ENCODE data around the gene KCNE5.

DNA sequence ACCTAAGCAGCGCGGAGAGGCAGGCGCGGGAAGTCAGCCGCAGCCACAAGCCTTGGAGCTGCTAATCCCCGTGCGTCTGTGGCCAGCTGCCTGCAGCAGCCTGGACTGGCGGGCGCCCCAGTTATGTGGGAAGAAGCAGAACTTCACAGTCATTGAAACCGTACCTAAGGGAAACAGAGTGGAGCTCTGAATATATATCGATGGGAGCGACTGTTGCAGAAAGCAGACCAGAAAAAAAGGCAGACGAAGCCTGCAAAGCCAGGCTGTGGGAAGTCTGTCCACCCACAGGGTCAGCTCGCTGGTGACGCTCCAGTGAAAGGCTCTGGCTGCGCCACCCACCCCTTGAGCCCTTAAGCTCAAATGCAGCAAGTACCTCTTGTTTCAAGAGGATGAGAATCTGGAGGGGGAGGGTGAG lies 24.7 kb downstream of the KCNE5 start:
- TF ChIP-seq, protein P1, sequence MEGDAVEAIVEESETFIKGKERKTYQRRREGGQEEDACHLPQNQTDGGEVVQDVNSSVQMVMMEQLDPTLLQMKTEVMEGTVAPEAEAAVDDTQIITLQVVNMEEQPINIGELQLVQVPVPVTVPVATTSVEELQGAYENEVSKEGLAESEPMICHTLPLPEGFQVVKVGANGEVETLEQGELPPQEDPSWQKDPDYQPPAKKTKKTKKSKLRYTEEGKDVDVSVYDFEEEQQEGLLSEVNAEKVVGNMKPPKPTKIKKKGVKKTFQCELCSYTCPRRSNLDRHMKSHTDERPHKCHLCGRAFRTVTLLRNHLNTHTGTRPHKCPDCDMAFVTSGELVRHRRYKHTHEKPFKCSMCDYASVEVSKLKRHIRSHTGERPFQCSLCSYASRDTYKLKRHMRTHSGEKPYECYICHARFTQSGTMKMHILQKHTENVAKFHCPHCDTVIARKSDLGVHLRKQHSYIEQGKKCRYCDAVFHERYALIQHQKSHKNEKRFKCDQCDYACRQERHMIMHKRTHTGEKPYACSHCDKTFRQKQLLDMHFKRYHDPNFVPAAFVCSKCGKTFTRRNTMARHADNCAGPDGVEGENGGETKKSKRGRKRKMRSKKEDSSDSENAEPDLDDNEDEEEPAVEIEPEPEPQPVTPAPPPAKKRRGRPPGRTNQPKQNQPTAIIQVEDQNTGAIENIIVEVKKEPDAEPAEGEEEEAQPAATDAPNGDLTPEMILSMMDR (IDR thresholded peaks at IDR 0.05): no peak
- TF ChIP-seq NR3C1 (CRISPR knock-in tag; conservative IDR thresholded peaks at IDR 0.05; ENCODE audit: low read depth): no peak
- TF ChIP-seq ZNF121 (CRISPR knock-in tag; IDR thresholded peaks at IDR 0.05): no peak
- TF ChIP-seq ETV6 (CRISPR knock-in tag; IDR thresholded peaks at IDR 0.05): no peak
- TF ChIP-seq, protein P2, sequence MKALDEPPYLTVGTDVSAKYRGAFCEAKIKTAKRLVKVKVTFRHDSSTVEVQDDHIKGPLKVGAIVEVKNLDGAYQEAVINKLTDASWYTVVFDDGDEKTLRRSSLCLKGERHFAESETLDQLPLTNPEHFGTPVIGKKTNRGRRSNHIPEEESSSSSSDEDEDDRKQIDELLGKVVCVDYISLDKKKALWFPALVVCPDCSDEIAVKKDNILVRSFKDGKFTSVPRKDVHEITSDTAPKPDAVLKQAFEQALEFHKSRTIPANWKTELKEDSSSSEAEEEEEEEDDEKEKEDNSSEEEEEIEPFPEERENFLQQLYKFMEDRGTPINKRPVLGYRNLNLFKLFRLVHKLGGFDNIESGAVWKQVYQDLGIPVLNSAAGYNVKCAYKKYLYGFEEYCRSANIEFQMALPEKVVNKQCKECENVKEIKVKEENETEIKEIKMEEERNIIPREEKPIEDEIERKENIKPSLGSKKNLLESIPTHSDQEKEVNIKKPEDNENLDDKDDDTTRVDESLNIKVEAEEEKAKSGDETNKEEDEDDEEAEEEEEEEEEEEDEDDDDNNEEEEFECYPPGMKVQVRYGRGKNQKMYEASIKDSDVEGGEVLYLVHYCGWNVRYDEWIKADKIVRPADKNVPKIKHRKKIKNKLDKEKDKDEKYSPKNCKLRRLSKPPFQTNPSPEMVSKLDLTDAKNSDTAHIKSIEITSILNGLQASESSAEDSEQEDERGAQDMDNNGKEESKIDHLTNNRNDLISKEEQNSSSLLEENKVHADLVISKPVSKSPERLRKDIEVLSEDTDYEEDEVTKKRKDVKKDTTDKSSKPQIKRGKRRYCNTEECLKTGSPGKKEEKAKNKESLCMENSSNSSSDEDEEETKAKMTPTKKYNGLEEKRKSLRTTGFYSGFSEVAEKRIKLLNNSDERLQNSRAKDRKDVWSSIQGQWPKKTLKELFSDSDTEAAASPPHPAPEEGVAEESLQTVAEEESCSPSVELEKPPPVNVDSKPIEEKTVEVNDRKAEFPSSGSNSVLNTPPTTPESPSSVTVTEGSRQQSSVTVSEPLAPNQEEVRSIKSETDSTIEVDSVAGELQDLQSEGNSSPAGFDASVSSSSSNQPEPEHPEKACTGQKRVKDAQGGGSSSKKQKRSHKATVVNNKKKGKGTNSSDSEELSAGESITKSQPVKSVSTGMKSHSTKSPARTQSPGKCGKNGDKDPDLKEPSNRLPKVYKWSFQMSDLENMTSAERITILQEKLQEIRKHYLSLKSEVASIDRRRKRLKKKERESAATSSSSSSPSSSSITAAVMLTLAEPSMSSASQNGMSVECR (CRISPR knock-in tag; IDR thresholded peaks at IDR 0.05; ENCODE audit: borderline replicate concordance): no peak
- TF ChIP-seq, protein P3, sequence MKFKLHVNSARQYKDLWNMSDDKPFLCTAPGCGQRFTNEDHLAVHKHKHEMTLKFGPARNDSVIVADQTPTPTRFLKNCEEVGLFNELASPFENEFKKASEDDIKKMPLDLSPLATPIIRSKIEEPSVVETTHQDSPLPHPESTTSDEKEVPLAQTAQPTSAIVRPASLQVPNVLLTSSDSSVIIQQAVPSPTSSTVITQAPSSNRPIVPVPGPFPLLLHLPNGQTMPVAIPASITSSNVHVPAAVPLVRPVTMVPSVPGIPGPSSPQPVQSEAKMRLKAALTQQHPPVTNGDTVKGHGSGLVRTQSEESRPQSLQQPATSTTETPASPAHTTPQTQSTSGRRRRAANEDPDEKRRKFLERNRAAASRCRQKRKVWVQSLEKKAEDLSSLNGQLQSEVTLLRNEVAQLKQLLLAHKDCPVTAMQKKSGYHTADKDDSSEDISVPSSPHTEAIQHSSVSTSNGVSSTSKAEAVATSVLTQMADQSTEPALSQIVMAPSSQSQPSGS (CRISPR knock-in tag; IDR thresholded peaks at IDR 0.05; ENCODE audit: borderline replicate concordance, low read depth): no peak
- TF ChIP-seq MYBL2 (CRISPR knock-in tag; IDR thresholded peaks at IDR 0.05): no peak
- TF ChIP-seq, protein P4, sequence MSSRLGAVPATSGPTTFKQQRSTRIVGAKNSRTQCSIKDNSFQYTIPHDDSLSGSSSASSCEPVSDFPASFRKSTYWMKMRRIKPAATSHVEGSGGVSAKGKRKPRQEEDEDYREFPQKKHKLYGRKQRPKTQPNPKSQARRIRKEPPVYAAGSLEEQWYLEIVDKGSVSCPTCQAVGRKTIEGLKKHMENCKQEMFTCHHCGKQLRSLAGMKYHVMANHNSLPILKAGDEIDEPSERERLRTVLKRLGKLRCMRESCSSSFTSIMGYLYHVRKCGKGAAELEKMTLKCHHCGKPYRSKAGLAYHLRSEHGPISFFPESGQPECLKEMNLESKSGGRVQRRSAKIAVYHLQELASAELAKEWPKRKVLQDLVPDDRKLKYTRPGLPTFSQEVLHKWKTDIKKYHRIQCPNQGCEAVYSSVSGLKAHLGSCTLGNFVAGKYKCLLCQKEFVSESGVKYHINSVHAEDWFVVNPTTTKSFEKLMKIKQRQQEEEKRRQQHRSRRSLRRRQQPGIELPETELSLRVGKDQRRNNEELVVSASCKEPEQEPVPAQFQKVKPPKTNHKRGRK (CRISPR knock-in tag; IDR thresholded peaks at IDR 0.05; ENCODE audit: borderline replicate concordance): no peak
- TF ChIP-seq, protein P5, sequence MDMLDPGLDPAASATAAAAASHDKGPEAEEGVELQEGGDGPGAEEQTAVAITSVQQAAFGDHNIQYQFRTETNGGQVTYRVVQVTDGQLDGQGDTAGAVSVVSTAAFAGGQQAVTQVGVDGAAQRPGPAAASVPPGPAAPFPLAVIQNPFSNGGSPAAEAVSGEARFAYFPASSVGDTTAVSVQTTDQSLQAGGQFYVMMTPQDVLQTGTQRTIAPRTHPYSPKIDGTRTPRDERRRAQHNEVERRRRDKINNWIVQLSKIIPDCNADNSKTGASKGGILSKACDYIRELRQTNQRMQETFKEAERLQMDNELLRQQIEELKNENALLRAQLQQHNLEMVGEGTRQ (CRISPR knock-in tag; IDR thresholded peaks at IDR 0.05): no peak
- no peak for TF ChIP-seq SP1 (CRISPR knock-in tag; conservative IDR thresholded peaks at IDR 0.05)
- no peak for TF ChIP-seq GABPB1 (CRISPR knock-in tag; IDR thresholded peaks at IDR 0.05)
- TF ChIP-seq, protein P6, sequence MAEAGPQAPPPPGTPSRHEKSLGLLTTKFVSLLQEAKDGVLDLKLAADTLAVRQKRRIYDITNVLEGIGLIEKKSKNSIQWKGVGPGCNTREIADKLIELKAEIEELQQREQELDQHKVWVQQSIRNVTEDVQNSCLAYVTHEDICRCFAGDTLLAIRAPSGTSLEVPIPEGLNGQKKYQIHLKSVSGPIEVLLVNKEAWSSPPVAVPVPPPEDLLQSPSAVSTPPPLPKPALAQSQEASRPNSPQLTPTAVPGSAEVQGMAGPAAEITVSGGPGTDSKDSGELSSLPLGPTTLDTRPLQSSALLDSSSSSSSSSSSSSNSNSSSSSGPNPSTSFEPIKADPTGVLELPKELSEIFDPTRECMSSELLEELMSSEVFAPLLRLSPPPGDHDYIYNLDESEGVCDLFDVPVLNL (CRISPR knock-in tag; IDR thresholded peaks at IDR 0.05; ENCODE audit: borderline replicate concordance, low read depth): no peak
